Testis (tissue), 3 donors: ENCODE data around the gene PRR16. TPM values are rescaled to one million over a fixed set of nuclear protein-coding genes. Genes with fewer than 3 reads are reported as not detected.

Source experiments
- DNase-seq: peaks from one replicate; pipeline ENCODE4 v3.0.0-alpha.2; 2019
- H3K27ac ChIP-seq, 2 donors: fragments of 200-600 bp; sonication (generic); one replicate each; pipeline ENCODE4 v1.5.1; 2019
- H3K27me3 ChIP-seq: fragments of 200-600 bp; sonication (generic); one replicate; pipeline ENCODE4 v1.5.1; 2019
- H3K36me3 ChIP-seq: fragments of 200-600 bp; sonication (generic); one replicate; pipeline ENCODE4 v1.5.1; 2017; ENCODE audit warnings: low read depth; ENCODE audit errors: missing control alignments
- H3K4me1 ChIP-seq: fragments of 200-600 bp; sonication (generic); one replicate; pipeline ENCODE4 v1.5.1; 2019
- H3K4me3 ChIP-seq, 2 donors: fragments of 200-600 bp; sonication (generic); one replicate each; pipeline ENCODE4 v1.5.1; 2017 to 2019
- H3K9me3 ChIP-seq: fragments of 200-600 bp; sonication (generic); one replicate; pipeline ENCODE4 v1.5.1; 2017
- POLR2A ChIP-seq: fragments of 450-650 bp; IDR thresholded peaks from one replicate; pipeline ENCODE4 v1.6.1; 2017; ENCODE audit warnings: antibody characterized with exemption, mild to moderate bottlenecking, moderate library complexity
- WGBS, 2 donors: methylation state at CpG; one replicate each; pipeline ENCODE4 v1.1.5; 2018; 5-methylcytosine and 5-hydroxymethylcytosine counted together
- intact Hi-C: fragments of 100-400 bp; cut with DNase I; formaldehyde crosslinking; loops from one replicate; pipeline ENCODE4 v1.15.1; 2023; ENCODE audit warnings: low total_unique reads
- polyA plus RNA-seq: library from polyadenylated mRNA; stranded (reverse); fragments of 350-450 nt; fragmentation: Illumina TruSeq; extraction: RNeasy Lipid Tissue Mini Kit (QIAGEN cat#74804); gene quantifications from one replicate; pipeline ENCODE4 v1.2.3, GENCODE V29; 2014; ENCODE audit warnings: low read depth, low replicate concordance; ENCODE audit not compliant: insufficient read depth
- total RNA-seq, 2 donors: library from RNA; depleted of rRNA; stranded (reverse); fragments of >200 nt; gene quantifications; one replicate each; pipeline ENCODE4 v1.2.3, GENCODE V29; 2016
- TF ChIP-seq, protein P1 (sequence below), 3 experiments: fragments of 450-650 bp in 2 of 3; fragments of 200-600 bp in 1 of 3; sonication (generic) in 1 of 3; IDR thresholded peaks; one replicate each; pipeline ENCODE4 v1.5.1; 2016 to 2019; ENCODE audit warnings: antibody characterized with exemption in 3 of 3, mild to moderate bottlenecking in 2 of 3, moderate library complexity in 1 of 3

Gene PRR16
- total and polyA plus RNA-seq, 3 donors from 2014 or later = 0.68 to 3.4 (median 1.5) TPM

DNA sequence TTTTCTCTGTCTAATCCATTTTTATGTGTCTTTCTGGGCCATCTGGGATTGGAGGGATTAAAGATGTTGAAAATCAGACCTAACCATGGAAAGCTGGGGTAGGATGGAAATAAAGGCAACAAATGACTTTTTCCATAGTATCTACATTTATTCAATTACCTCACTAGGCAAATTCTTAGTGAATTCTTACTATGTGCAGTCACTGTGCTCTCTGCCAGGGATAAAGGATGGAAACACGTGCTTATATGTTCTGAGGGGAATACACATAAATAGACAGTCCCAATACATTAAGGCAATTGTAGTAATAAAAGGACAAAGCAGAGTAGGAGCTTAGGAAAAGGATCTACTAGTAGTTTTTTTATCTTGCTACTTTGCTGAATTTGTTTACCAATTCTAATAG, 214.2 kb downstream of the PRR16 start:
- no peak for TF ChIP-seq POLR2A
- TF ChIP-seq, protein P1, sequence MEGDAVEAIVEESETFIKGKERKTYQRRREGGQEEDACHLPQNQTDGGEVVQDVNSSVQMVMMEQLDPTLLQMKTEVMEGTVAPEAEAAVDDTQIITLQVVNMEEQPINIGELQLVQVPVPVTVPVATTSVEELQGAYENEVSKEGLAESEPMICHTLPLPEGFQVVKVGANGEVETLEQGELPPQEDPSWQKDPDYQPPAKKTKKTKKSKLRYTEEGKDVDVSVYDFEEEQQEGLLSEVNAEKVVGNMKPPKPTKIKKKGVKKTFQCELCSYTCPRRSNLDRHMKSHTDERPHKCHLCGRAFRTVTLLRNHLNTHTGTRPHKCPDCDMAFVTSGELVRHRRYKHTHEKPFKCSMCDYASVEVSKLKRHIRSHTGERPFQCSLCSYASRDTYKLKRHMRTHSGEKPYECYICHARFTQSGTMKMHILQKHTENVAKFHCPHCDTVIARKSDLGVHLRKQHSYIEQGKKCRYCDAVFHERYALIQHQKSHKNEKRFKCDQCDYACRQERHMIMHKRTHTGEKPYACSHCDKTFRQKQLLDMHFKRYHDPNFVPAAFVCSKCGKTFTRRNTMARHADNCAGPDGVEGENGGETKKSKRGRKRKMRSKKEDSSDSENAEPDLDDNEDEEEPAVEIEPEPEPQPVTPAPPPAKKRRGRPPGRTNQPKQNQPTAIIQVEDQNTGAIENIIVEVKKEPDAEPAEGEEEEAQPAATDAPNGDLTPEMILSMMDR (IDR thresholded peaks at IDR 0.05) = no peak
- Histone ChIP-seq H3K27me3 (no peaks in the 10 kb centered on the region), H3K36me3 (no peaks in the 10 kb centered on the region), H3K27ac (no peak overlapping the region), H3K9me3 (no peaks in the 10 kb centered on the region), H3K4me1 (no peaks in the 10 kb centered on the region), H3K4me3 (no peak overlapping the region)
- DNase-seq = no peak
- intact Hi-C loops = no loop called here
- WGBS, 2 donors = 50 to 72% methylated on average over 1 of the region's 1 CpG

DNA sequence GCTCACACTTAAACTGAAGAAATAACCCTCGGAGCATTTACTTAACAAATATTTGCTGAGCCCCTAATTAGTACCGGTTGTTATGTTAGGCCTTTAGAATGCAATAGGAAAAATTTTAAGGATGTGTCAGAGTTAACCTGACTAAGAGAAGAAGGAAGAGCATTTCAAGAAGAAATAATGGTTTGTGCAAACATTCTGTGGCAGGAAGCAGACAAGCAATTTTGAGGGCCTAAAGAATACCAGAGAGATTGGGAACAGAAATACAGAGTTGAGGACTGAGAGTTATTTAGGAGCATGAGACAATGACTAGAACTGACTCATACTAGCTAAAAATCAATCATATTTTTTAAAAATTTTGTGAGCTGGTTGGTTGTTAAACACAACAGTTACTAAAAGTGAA, 218.8 kb downstream of the PRR16 start:
- intact Hi-C loops = no loop called here
- Histone ChIP-seq H3K9me3 (no peaks in the 10 kb centered on the region), H3K36me3 (no peaks in the 10 kb centered on the region), H3K4me1 (no peaks in the 10 kb centered on the region), H3K4me3 (no peak overlapping the region), H3K27ac (no peak overlapping the region), H3K27me3 (no peaks in the 10 kb centered on the region)
- no peak for TF ChIP-seq POLR2A
- 86 to 95% methylated on average over 2 of the region's 2 CpGs for WGBS, 2 donors
- DNase-seq = no peak

DNA sequence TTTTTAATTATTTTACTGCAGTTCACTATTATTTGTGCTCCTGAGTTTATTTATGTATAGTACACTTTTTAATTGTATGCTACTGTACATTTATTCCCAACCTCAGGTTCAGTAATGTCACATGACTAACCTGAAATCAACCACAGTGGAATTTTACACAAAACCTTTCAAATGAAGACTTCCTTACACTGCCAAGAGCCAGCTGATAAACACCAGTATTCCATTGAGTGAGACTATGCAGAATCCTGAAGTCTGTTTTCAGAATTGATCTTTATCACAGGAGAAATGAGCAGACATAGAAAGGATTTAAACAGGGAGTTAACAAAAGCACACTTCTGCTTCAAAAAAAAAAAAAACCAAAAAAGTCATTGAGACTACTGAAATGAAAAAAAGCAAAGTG, 219.5 kb downstream of the PRR16 start:
- H3K4me3 ChIP-seq = no peak overlapping the region
- no peak for DNase-seq
- no peaks in the 10 kb centered on the region for H3K27me3 ChIP-seq
- H3K36me3 ChIP-seq = no peaks in the 10 kb centered on the region
- H3K27ac ChIP-seq = no peak overlapping the region
- H3K9me3 ChIP-seq = no peaks in the 10 kb centered on the region
- intact Hi-C loops = no loop called here
- TF ChIP-seq, protein P1 (IDR thresholded peaks at IDR 0.05) = no peak
- no peak for TF ChIP-seq POLR2A
- H3K4me1 ChIP-seq = no peaks in the 10 kb centered on the region

DNA sequence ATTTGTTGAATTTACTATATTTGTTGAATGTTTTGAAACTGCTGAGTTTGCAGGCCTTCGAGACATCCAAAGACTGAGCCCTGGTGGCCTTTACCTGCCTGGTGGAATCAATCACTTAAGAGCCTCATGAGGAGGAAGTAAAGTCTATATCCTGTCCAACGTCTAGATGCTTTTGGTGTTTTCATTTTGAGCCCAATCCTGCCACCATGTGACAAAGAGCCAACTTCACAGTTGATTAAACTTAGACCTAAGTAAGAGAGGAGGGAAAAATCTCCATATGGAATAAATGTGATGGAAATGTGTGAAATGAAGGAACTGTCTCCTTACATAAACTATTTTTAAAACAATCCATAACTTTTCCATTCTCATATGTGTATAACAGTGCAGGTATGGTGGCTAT, 220.1 kb downstream of the PRR16 start:
- Histone ChIP-seq H3K27ac (no peak overlapping the region), H3K36me3 (no peaks in the 10 kb centered on the region), H3K9me3 (no peaks in the 10 kb centered on the region), H3K4me1 (no peaks in the 10 kb centered on the region), H3K27me3 (no peaks in the 10 kb centered on the region), H3K4me3 (no peak overlapping the region)
- DNase-seq = no peak
- whole genome bisulfite sequencing, 2 donors = 57 to 70% methylated on average over 2 of the region's 2 CpGs
- no peak for TF ChIP-seq POLR2A
- TF ChIP-seq, protein P1 (IDR thresholded peaks at IDR 0.05) = no peak
- intact Hi-C loops = no loop called here

DNA sequence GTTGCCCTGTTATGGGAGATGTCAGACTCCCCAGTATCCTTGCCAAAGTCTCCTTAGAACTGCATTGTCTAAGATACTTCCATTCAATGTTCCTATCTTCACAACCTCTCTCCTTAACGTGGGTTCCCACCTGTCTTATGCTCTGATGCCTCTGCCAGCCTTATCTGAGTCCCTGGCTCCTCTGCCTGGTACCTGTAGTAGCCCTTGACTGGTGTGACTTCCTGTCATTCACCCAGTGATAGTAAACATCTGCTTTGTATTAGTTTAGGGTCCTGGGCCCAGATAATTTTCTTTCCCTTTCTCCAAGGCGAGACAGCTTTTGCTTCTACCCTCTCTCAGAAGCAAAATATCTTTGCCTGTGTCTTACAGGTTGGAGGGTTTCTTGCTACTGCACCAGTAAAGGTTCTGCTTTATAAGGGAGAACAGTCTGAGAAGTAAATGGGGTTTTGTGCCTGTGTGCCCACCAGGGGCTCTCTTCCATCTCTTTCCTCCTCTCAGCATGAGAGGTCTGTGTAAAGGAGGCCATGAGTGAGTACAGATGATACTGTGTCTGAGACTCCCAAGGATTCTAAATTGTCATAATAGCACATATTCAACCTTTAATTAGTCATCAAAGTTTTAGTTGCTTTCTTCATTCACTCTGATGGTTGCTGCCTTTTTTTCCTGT, 220.8 kb downstream of the PRR16 start:
- intact Hi-C loops = no loop called here
- Histone ChIP-seq H3K4me1 (no peaks in the 10 kb centered on the region), H3K9me3 (no peaks in the 10 kb centered on the region), H3K27me3 (no peaks in the 10 kb centered on the region), H3K27ac (no peak overlapping the region), H3K36me3 (no peaks in the 10 kb centered on the region), H3K4me3 (no peak overlapping the region)
- DNase-seq = no peak
- WGBS, 2 donors = 60 to 68% methylated on average over 2 of the region's 2 CpGs
- no peak for TF ChIP-seq POLR2A
- TF ChIP-seq, protein P1 (IDR thresholded peaks at IDR 0.05) = no peak
